ENCODE measurements around the gene NCOA4.
"Not testable (repeated sequence)": the region's sequence is repeated elsewhere in the genome, so short reads cannot be mapped to it uniquely, and the experiment has no call there.

DNA sequence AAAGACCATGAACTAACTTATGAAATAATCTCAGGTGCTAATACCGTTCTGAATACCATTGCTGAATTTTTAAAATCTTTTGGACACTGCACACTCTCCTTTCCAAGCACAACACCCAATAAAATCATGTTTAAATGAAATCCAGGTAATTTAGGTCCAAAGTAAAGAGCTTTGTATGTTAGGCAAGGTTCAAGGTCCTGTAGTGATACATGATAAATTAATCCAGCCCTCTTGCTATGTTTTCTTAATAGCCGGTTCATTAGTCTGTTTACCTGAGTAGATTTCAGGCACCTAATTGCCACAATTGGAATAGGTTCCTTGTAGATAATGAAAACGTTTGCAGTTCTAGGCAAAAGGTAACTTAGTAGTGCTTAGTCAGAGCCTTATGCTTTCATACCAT lies 44.8 kb downstream of the NCOA4 start:
- not testable (repeated sequence) for TF ChIP-seq RNF2 (IDR thresholded peaks at IDR 0.05; ENCODE audit: borderline replicate concordance, low read depth, low read length, missing control alignments, poor library complexity, severe bottlenecking); POLR2AphosphoS5 (IDR thresholded peaks at IDR 0.05; ENCODE audit: low read depth, low read length); MAFK (IDR thresholded peaks at IDR 0.05; ENCODE audit: low read depth, low read length); POU5F1 (IDR thresholded peaks at IDR 0.05; ENCODE audit: low read depth, low read length)
- TF ChIP-seq, protein P1, sequence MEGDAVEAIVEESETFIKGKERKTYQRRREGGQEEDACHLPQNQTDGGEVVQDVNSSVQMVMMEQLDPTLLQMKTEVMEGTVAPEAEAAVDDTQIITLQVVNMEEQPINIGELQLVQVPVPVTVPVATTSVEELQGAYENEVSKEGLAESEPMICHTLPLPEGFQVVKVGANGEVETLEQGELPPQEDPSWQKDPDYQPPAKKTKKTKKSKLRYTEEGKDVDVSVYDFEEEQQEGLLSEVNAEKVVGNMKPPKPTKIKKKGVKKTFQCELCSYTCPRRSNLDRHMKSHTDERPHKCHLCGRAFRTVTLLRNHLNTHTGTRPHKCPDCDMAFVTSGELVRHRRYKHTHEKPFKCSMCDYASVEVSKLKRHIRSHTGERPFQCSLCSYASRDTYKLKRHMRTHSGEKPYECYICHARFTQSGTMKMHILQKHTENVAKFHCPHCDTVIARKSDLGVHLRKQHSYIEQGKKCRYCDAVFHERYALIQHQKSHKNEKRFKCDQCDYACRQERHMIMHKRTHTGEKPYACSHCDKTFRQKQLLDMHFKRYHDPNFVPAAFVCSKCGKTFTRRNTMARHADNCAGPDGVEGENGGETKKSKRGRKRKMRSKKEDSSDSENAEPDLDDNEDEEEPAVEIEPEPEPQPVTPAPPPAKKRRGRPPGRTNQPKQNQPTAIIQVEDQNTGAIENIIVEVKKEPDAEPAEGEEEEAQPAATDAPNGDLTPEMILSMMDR (IDR thresholded peaks at IDR 0.05; ENCODE audit: control extremely low read depth in 1 of 3, insufficient read depth in 1 of 3, low read depth in 1 of 3, low read length in 3 of 3), result not testable (repeated sequence)
